HG03558 (cell line): Measurements from ENCODE around the gene ABCC2.
"Not testable (repeated sequence)": the region's sequence is repeated elsewhere in the genome, so short reads cannot be mapped to it uniquely, and the experiment has no call there.

Experiments
- ATAC-seq: cut with Tn5 transposase; IDR thresholded peaks from one replicate; pipeline ENCODE4 v1.9.1; 2021; ENCODE audit warnings: moderate number of reproducible peaks; ENCODE audit not compliant: unreplicated experiment; ENCODE audit errors: extremely low read depth

The ABCC2 gene

GRCh38 chr10:99880080-99880835 lies 97.8 kb downstream of the ABCC2 start:
- ATAC-seq = no peak

- ATAC-seq = no peak
Observed at GRCh38 chr10:99881371-99881770, 98.9 kb downstream of the ABCC2 start.

GRCh38 chr10:99883523-99883922 lies 101.1 kb downstream of the ABCC2 start:
- ATAC-seq = no peak

GRCh38 chr10:99888622-99889021 lies 106.2 kb downstream of the ABCC2 start:
- no peak for ATAC-seq

- no peak for ATAC-seq
Observed at GRCh38 chr10:99894613-99895012, 112.2 kb downstream of the ABCC2 start.

GRCh38 chr10:99895066-99895465 lies 112.6 kb downstream of the ABCC2 start:
- not testable (repeated sequence) for ATAC-seq

GRCh38 chr10:99895867-99896266 lies 113.4 kb downstream of the ABCC2 start:
- no peak for ATAC-seq
